ENCODE data around the gene GPX3. TPM values are rescaled to one million over a fixed set of nuclear protein-coding genes. Genes with fewer than 3 reads are reported as not detected.

The GPX3 gene
- total RNA-seq, 2 donors from 2014 or later: not detected

GRCh38 chr5:151042453-151043093, 22.2 kb downstream of the GPX3 start:
- no peaks in the 10 kb centered on the region for H3K9me3 Mint-ChIP-seq
- peaks cover 19 to 41% of the 10 kb centered on the region in 2 donors for H3K36me3 Mint-ChIP-seq (ENCODE audit: insufficient read depth in 2 of 2)
- no peak overlapping the region for H3K27ac Mint-ChIP-seq
- H3K4me1 Mint-ChIP-seq (ENCODE audit: low read depth): peaks cover 13% of the 10 kb centered on the region
- no peak for DNase-seq
- no peak for ATAC-seq (replicated peaks in 1 of 2)
- no peak overlapping the region for H3K4me3 Mint-ChIP-seq
- H3K27me3 Mint-ChIP-seq (ENCODE audit: low read depth): no peaks in the 10 kb centered on the region

- ATAC-seq (replicated peaks in 1 of 2) (peak; percentile 56 to 65), DNase-seq (peak in 1 of 2 donors; percentile 26)
- H3K4me3 Mint-ChIP-seq: no peak overlapping the region
- H3K27me3 Mint-ChIP-seq (ENCODE audit: low read depth): no peaks in the 10 kb centered on the region
- peaks cover 15 to 48% of the 10 kb centered on the region in 2 donors for H3K36me3 Mint-ChIP-seq (ENCODE audit: insufficient read depth in 2 of 2)
- H3K27ac Mint-ChIP-seq: peak overlapping the region; percentile 14
- no peaks in the 10 kb centered on the region for H3K9me3 Mint-ChIP-seq
- H3K4me1 Mint-ChIP-seq (ENCODE audit: low read depth): peaks cover 5% of the 10 kb centered on the region
These were observed 27.5 kb downstream of the GPX3 start for GRCh38 chr5:151047814-151048425.

- Mint-ChIP-seq H3K27me3 (ENCODE audit: low read depth) (no peaks in the 10 kb centered on the region), H3K36me3 (ENCODE audit: insufficient read depth in 2 of 2) (peaks cover 17 to 49% of the 10 kb centered on the region in 2 donors), H3K4me3 (no peak overlapping the region), H3K9me3 (no peaks in the 10 kb centered on the region), H3K4me1 (ENCODE audit: low read depth) (peaks cover 10% of the 10 kb centered on the region), H3K27ac (peak overlapping the region; percentile 14)
- DNase-seq: no peak
- ATAC-seq (replicated peaks in 1 of 2): no peak
These were observed 28.1 kb downstream of the GPX3 start for GRCh38 chr5:151048526-151048925.

GRCh38 chr5:151051066-151051930, 30.9 kb downstream of the GPX3 start:
- Mint-ChIP-seq H3K4me3 (no peak overlapping the region), H3K36me3 (ENCODE audit: insufficient read depth in 2 of 2) (peaks cover 20 to 44% of the 10 kb centered on the region in 2 donors), H3K4me1 (ENCODE audit: low read depth) (peaks cover 25% of the 10 kb centered on the region), H3K9me3 (no peaks in the 10 kb centered on the region), H3K27me3 (ENCODE audit: low read depth) (no peaks in the 10 kb centered on the region), H3K27ac (peak overlapping the region; percentile 55)
- DNase-seq (peak; percentile 66 to 73), ATAC-seq (replicated peaks in 1 of 2) (peak; percentile 73 to 77)

GRCh38 chr5:151051931-151052608, 31.7 kb downstream of the GPX3 start:
- Mint-ChIP-seq H3K4me1 (ENCODE audit: low read depth) (peaks cover 28% of the 10 kb centered on the region), H3K9me3 (no peaks in the 10 kb centered on the region), H3K36me3 (ENCODE audit: insufficient read depth in 2 of 2) (peaks cover 22 to 39% of the 10 kb centered on the region in 2 donors), H3K27ac (peak overlapping the region; percentile 82), H3K4me3 (no peak overlapping the region), H3K27me3 (ENCODE audit: low read depth) (no peaks in the 10 kb centered on the region)
- DNase-seq (no peak), ATAC-seq (replicated peaks in 1 of 2) (peak; percentile 22 to 24)

- H3K4me3 Mint-ChIP-seq: no peak overlapping the region
- peaks cover 22 to 38% of the 10 kb centered on the region in 2 donors for H3K36me3 Mint-ChIP-seq (ENCODE audit: insufficient read depth in 2 of 2)
- H3K9me3 Mint-ChIP-seq: no peaks in the 10 kb centered on the region
- H3K4me1 Mint-ChIP-seq (ENCODE audit: low read depth): peaks cover 31% of the 10 kb centered on the region
- no peak for DNase-seq
- H3K27ac Mint-ChIP-seq: peak overlapping the region; percentile 82
- H3K27me3 Mint-ChIP-seq (ENCODE audit: low read depth): no peaks in the 10 kb centered on the region
- ATAC-seq (replicated peaks in 1 of 2): no peak
These were observed 32.4 kb downstream of the GPX3 start for GRCh38 chr5:151052836-151053235.

GRCh38 chr5:151053796-151054462, 33.5 kb downstream of the GPX3 start:
- Mint-ChIP-seq H3K4me1 (ENCODE audit: low read depth) (peaks cover 37% of the 10 kb centered on the region), H3K36me3 (ENCODE audit: insufficient read depth in 2 of 2) (peaks cover 22 to 34% of the 10 kb centered on the region in 2 donors), H3K4me3 (no peak overlapping the region), H3K27me3 (ENCODE audit: low read depth) (no peaks in the 10 kb centered on the region), H3K27ac (peak overlapping the region; percentile 13), H3K9me3 (no peaks in the 10 kb centered on the region)
- DNase-seq (no peak), ATAC-seq (replicated peaks in 1 of 2) (no peak)

GRCh38 chr5:151054709-151055108, 34.3 kb downstream of the GPX3 start:
- Mint-ChIP-seq H3K9me3 (no peaks in the 10 kb centered on the region), H3K4me3 (no peak overlapping the region), H3K27me3 (ENCODE audit: low read depth) (no peaks in the 10 kb centered on the region), H3K36me3 (ENCODE audit: insufficient read depth in 2 of 2) (peaks cover 26 to 38% of the 10 kb centered on the region in 2 donors), H3K4me1 (ENCODE audit: low read depth) (peaks cover 45% of the 10 kb centered on the region), H3K27ac (peak overlapping the region; percentile 83)
- ATAC-seq (replicated peaks in 1 of 2): no peak
- no peak for DNase-seq

GRCh38 chr5:151055336-151055735, 34.9 kb downstream of the GPX3 start:
- Mint-ChIP-seq H3K27me3 (ENCODE audit: low read depth) (no peaks in the 10 kb centered on the region), H3K9me3 (no peaks in the 10 kb centered on the region), H3K36me3 (ENCODE audit: insufficient read depth in 2 of 2) (peaks cover 23 to 40% of the 10 kb centered on the region in 2 donors), H3K4me3 (no peak overlapping the region), H3K4me1 (ENCODE audit: low read depth) (peaks cover 51% of the 10 kb centered on the region), H3K27ac (peak overlapping the region; percentile 41)
- DNase-seq (no peak), ATAC-seq (replicated peaks in 1 of 2) (no peak)

- peaks cover 65% of the 10 kb centered on the region for H3K4me1 Mint-ChIP-seq (ENCODE audit: low read depth)
- peaks cover 27 to 42% of the 10 kb centered on the region in 2 donors for H3K36me3 Mint-ChIP-seq (ENCODE audit: insufficient read depth in 2 of 2)
- H3K27me3 Mint-ChIP-seq (ENCODE audit: low read depth): no peaks in the 10 kb centered on the region
- H3K27ac Mint-ChIP-seq: peak overlapping the region; percentile 36
- DNase-seq: no peak
- no peaks in the 10 kb centered on the region for H3K9me3 Mint-ChIP-seq
- no peak for ATAC-seq (replicated peaks in 1 of 2)
- no peak overlapping the region for H3K4me3 Mint-ChIP-seq
These were observed 36.3 kb downstream of the GPX3 start for GRCh38 chr5:151056379-151057325.

- Mint-ChIP-seq H3K27me3 (ENCODE audit: low read depth) (no peaks in the 10 kb centered on the region), H3K36me3 (ENCODE audit: insufficient read depth in 2 of 2) (peaks cover 31 to 48% of the 10 kb centered on the region in 2 donors), H3K4me1 (ENCODE audit: low read depth) (peaks cover 74% of the 10 kb centered on the region), H3K9me3 (no peaks in the 10 kb centered on the region), H3K27ac (peak overlapping the region; percentile 93), H3K4me3 (no peak overlapping the region)
- DNase-seq (no peak), ATAC-seq (replicated peaks in 1 of 2) (no peak)
These were observed 37.9 kb downstream of the GPX3 start for GRCh38 chr5:151058301-151058700.
